ENCODE results near the gene TTL. TPM values are rescaled to one million over a fixed set of nuclear protein-coding genes. Genes with fewer than 3 reads are reported as not detected.
A peak's percentile ranks its signal among the peaks of the same experiment; 100 is the strongest.

TTL gene
- total and polyA plus RNA-seq, 7 experiments from 2014 or later, result 1.1 to 31.0 (median 14.2) TPM

DNA sequence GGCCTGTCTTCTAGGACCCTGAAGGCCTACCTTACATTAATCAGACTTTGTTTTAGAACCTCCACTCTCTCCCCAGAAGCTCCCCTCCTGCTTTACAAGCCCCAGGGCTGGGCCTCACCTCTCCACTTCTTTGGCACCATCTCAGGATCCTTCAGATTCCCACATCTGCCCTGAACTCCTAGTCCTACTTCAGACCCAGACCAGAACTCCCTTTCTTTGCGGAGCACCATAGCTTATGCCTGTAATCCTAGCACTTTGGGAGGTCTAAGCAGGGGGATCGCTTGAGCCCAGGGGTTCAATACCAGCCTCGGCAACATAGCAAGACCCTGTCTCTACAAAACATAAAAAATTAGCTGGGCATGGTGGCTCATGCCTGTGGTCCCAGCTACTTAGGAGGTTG, 103.4 kb downstream of the TTL start:
- Histone ChIP-seq H3K27ac (ENCODE audit: low read depth, low read length) (peak overlapping the region; percentile 79), H3K4me1 (ENCODE audit: control insufficient read depth in 2 of 2, insufficient read depth in 2 of 2, low read length in 2 of 2) (peaks cover 11 to 15% of the 10 kb centered on the region in 2 donors), H3K36me3 (ENCODE audit: control insufficient read depth in 2 of 3, insufficient read depth in 3 of 3, low read length in 3 of 3) (peaks cover 0 to 31% (median under 1%) of the 10 kb centered on the region in 3 experiments), H3K4me3 (ENCODE audit: low read length) (peak overlapping the region; percentile 76), H3K9me3 (ENCODE audit: control insufficient read depth in 2 of 3, low read length in 3 of 3) (no peaks in the 10 kb centered on the region), H3K27me3 (ENCODE audit: control insufficient read depth in 2 of 2, insufficient read depth in 2 of 2, low read length in 2 of 2) (no peaks in the 10 kb centered on the region)
- H3K27ac Mint-ChIP-seq, result peak overlapping the region; percentile 93 to 99 (median 96)
- DNase-seq (no peak), ATAC-seq (no peak)
- H3K36me3 Mint-ChIP-seq, result peaks cover 12 to 26% (median 18%) of the 10 kb centered on the region in 5 donors
- H3K4me1 Mint-ChIP-seq, result peaks cover 26 to 49% (median 38%) of the 10 kb centered on the region in 7 donors
- peak overlapping the region; percentile 91 to 98 (median 96) for H3K4me3 Mint-ChIP-seq
- intact Hi-C loops (cut with micrococcal nuclease), result loop anchor here (2.0 to 10.0 kb wide), 3 partner anchors 41 to 461 kb away; partner anchors contain the start of gene ZC3H8 (in 1 of the 2)
- POLR2A ChIA-PET, result interaction anchor here (0.8 to 2.5 kb wide), 9 partner anchors 37 to 101 kb away, joined by 3 to 8 read pairs (median 4); partner anchors contain the start of gene SLC20A1
- CTCF ChIA-PET, result interaction anchor here (0.8 to 1.2 kb wide), 2 partner anchors 46 to 105 kb away, joined by 4 to 5 read pairs; no protein-coding TSS in a partner anchor
- H3K27me3 Mint-ChIP-seq, result peaks cover 0 to 2% (median 0%) of the 10 kb centered on the region in 5 donors
- H3K9me3 Mint-ChIP-seq, result peaks cover 0 to 7% (median 0%) of the 10 kb centered on the region in 11 donors

GRCh38 chr2:112585873-112586464, 104.0 kb downstream of the TTL start:
- no peak for DNase-seq
- Histone ChIP-seq H3K27me3 (ENCODE audit: control insufficient read depth in 2 of 2, insufficient read depth in 2 of 2, low read length in 2 of 2) (no peaks in the 10 kb centered on the region), H3K27ac (ENCODE audit: low read depth, low read length) (no peak overlapping the region), H3K9me3 (ENCODE audit: control insufficient read depth in 2 of 3, low read length in 3 of 3) (no peaks in the 10 kb centered on the region), H3K4me3 (ENCODE audit: low read length) (no peak overlapping the region), H3K4me1 (ENCODE audit: control insufficient read depth in 2 of 2, insufficient read depth in 2 of 2, low read length in 2 of 2) (peaks cover 11 to 15% of the 10 kb centered on the region in 2 donors), H3K36me3 (ENCODE audit: control insufficient read depth in 2 of 3, insufficient read depth in 3 of 3, low read length in 3 of 3) (peaks cover 0 to 31% (median 4%) of the 10 kb centered on the region in 3 experiments)
- Mint-ChIP-seq H3K4me1 (peaks cover 26 to 49% (median 38%) of the 10 kb centered on the region in 7 donors), H3K4me3 (peak overlapping the region in 8 of 10 donors; percentile 37 to 97 (median 74)), H3K9me3 (peaks cover 0 to 7% (median 0%) of the 10 kb centered on the region in 11 donors), H3K36me3 (peaks cover 12 to 29% (median 21%) of the 10 kb centered on the region in 5 donors), H3K27me3 (peaks cover 0 to 2% (median 0%) of the 10 kb centered on the region in 5 donors), H3K27ac (peak overlapping the region in 4 of 9 donors; percentile 62 to 99 (median 75))
- ChIA-PET CTCF (interaction anchor here (0.8 to 1.5 kb wide), 2 partner anchors 106 to 107 kb away, joined by 4 read pairs; no protein-coding TSS in a partner anchor), POLR2A (interaction anchor here (1.7 to 2.5 kb wide), 3 partner anchors 41 to 102 kb away, joined by 4 to 7 read pairs (median 6); partner anchors contain the start of gene SLC20A1)
- intact Hi-C loops (cut with micrococcal nuclease), result loop anchor here (2.0 to 10.0 kb wide), 3 partner anchors 41 to 461 kb away; partner anchors contain the start of gene ZC3H8 (in 1 of the 2)
- no peak for ATAC-seq

- Mint-ChIP-seq H3K36me3 (peaks cover 12 to 37% (median 21%) of the 10 kb centered on the region in 5 donors), H3K27ac (peak overlapping the region in 1 of 9 donors; percentile 29), H3K27me3 (peaks cover 0 to 2% (median 0%) of the 10 kb centered on the region in 5 donors), H3K9me3 (peaks cover 0 to 9% (median 0%) of the 10 kb centered on the region in 11 donors), H3K4me3 (peak overlapping the region in 2 of 10 donors; percentile 45 to 48), H3K4me1 (peaks cover 22 to 38% (median 27%) of the 10 kb centered on the region in 7 donors)
- Histone ChIP-seq H3K27ac (ENCODE audit: low read depth, low read length) (no peak overlapping the region), H3K27me3 (ENCODE audit: control insufficient read depth in 2 of 2, insufficient read depth in 2 of 2, low read length in 2 of 2) (no peaks in the 10 kb centered on the region), H3K4me3 (ENCODE audit: low read length) (no peak overlapping the region), H3K36me3 (ENCODE audit: control insufficient read depth in 2 of 3, insufficient read depth in 3 of 3, low read length in 3 of 3) (peaks cover 0 to 34% (median 4%) of the 10 kb centered on the region in 3 experiments), H3K4me1 (ENCODE audit: control insufficient read depth in 2 of 2, insufficient read depth in 2 of 2, low read length in 2 of 2) (peaks cover 11% of the 10 kb centered on the region in 2 donors), H3K9me3 (ENCODE audit: control insufficient read depth in 2 of 3, low read length in 3 of 3) (no peaks in the 10 kb centered on the region)
- intact Hi-C loops (cut with micrococcal nuclease), result loop anchor here in 1 of 2 donors (10.0 kb wide), 1 partner anchor 464 kb away; no protein-coding TSS in a partner anchor
- no peak for DNase-seq
- ChIA-PET POLR2A (no interaction called here), CTCF (no interaction called here)
- ATAC-seq, result no peak
Observed at GRCh38 chr2:112588611-112589045, 106.7 kb downstream of the TTL start.

Other genes starting within 250 kb of the TTL start
- 10 to 100 TPM in 4 of 5 experiments, 1 to 10 TPM in 1; 8.8 to 23.6 (median 17.2) TPM for gene ZC3H8, start 227.1 kb upstream of the TTL start, total RNA-seq
- gene ZC3H8, start 227.1 kb upstream of the TTL start, polyA plus RNA-seq, result 10 to 100 TPM; 13.6 to 18.0 TPM
- 10 to 100 TPM; 11.8 to 42.1 (median 23.7) TPM for gene ZC3H6, start 206.6 kb upstream of the TTL start, total RNA-seq
- 1 to 10 TPM; 9.1 to 9.4 TPM for gene ZC3H6, start 206.6 kb upstream of the TTL start, polyA plus RNA-seq
- gene RGPD8, start 48.5 kb upstream of the TTL start, total RNA-seq, result 10 to 100 TPM in 4 of 5 experiments, 1 to 10 TPM in 1; 8.5 to 50.6 (median 28.0) TPM
- 1 to 10 TPM; 3.6 to 5.7 TPM for gene RGPD8, start 48.5 kb upstream of the TTL start, polyA plus RNA-seq
- 10 to 100 TPM; 10.1 to 41.8 (median 25.2) TPM for gene POLR1B, start 60.3 kb downstream of the TTL start, total RNA-seq
- gene POLR1B, start 60.3 kb downstream of the TTL start, polyA plus RNA-seq, result 10 to 100 TPM; 17.2 to 26.1 TPM
- 10 to 100 TPM; 17.4 to 31.9 (median 21.1) TPM for gene CHCHD5, start 102.5 kb downstream of the TTL start, total RNA-seq
- 10 to 100 TPM; 35.3 to 67.3 TPM for gene CHCHD5, start 102.5 kb downstream of the TTL start, polyA plus RNA-seq
- gene SLC20A1, start 163.8 kb downstream of the TTL start, total RNA-seq, result 100 to 1,000 TPM in 3 of 5 experiments, 10 to 100 TPM in 2; 94.4 to 164 (median 120) TPM
- 10 to 100 TPM; 32.8 to 39.3 TPM for gene SLC20A1, start 163.8 kb downstream of the TTL start, polyA plus RNA-seq
- under 1 TPM in 1 of 5 experiments, not detected in 4; 0.56 TPM for gene NT5DC4, start 238.9 kb downstream of the TTL start, total RNA-seq
- gene NT5DC4, start 238.9 kb downstream of the TTL start, polyA plus RNA-seq, result not detected

All from naive thymus-derived CD4-positive, alpha-beta T cell (primary cell).